Measurements from ENCODE around the gene PPP1R11.

PPP1R11 gene

DNA sequence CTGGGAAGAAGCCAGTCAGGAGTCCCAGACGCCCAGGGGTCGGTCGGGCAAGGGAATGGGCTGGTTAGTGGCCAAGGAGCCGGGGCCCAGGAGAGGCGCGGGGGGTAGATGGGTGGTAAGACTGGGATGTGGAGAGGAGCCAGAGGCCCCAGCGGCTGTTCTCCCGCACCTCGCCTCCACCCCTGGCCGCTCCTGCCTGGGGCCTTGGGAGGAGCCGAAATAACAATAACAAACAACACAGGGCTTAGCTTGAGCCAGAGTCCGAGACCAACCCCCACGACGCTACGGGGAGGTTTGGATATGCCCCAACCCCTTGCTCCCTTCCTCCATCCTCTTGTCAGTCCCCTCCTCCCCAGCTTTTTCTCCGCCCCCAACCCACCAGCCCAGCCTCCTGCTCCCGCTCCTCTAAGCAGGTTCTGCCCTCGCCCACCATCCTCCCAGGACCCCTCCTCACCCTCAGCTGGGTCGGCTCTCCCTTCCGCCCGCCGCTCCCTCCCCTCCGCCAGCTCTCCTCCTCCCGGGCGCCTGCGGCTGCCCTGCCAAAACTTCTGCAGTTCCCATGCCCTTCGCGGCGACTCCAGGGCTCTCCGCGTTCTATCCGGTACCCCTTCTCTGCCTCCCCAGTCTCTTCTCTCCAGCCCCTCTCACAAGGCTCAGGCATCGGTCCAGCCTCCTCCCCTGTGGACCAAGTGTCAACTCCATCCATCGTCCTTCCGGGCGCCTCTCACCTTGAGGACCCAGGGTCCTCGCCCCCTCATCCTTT is 7.5 kb downstream of the PPP1R11 start:
- peak overlapping the region; percentile 57 for H3K4me3 Mint-ChIP-seq
- no peaks in the 10 kb centered on the region for H3K9me3 Mint-ChIP-seq
- ATAC-seq (no peak), DNase-seq (ENCODE audit: low spot score in 2 of 2) (no peak)
- H3K36me3 Mint-ChIP-seq = peaks cover 9% of the 10 kb centered on the region
- H3K4me1 Mint-ChIP-seq = peaks cover 68% of the 10 kb centered on the region
- no peak overlapping the region for H3K27ac Mint-ChIP-seq

DNA sequence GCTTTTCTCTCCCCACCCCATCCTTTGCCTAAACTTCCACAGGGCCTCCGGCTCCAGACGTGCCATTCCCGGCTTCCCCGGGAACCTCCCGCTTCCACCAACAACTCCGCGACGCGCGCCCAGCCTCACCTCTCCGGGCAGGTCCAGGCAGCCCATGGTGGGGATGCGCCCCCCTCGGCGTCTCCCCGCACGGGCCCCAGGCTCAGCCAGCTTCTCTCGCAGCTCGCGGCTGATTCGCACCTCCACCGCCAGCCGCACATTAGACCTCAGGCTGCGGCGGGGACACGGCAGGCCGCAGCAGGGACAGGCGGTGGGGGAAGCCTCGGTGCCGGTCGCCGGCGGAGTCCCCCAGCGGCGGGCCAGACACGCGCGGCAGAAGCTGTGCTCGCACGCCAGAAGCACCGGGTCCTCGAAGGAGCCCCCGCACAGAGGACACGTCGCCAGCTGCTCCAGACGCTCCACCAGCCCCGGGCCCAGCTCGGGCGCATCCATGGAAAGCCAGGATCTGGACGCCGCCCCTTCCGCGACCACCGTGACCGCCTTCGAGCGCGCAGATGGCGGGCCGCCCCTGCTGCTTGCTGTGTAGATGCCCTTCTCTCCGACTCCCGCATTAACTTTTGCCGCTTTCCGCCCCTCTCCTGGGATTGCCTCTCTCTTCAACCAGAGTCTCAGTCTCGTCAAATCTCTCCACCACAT is 8.2 kb downstream of the PPP1R11 start, which contains the start of gene RNF39:
Gene RNF39, minus strand, starts transcription at position 676 of the 696 bp plus-strand sequence. Its CDS starts 184 bp downstream, at position 492.
- no peak for ATAC-seq
- Mint-ChIP-seq H3K4me1 (peaks cover 65% of the 10 kb centered on the region), H3K9me3 (no peaks in the 10 kb centered on the region), H3K27ac (no peak within 1 kb of the TSS), H3K4me3 (peak within 1 kb of the TSS; percentile 57), H3K36me3 (peaks cover 2% of the 10 kb centered on the region)
- DNase-seq (ENCODE audit: low spot score in 2 of 2) = peak in 1 of 2 donors; percentile 47

DNA sequence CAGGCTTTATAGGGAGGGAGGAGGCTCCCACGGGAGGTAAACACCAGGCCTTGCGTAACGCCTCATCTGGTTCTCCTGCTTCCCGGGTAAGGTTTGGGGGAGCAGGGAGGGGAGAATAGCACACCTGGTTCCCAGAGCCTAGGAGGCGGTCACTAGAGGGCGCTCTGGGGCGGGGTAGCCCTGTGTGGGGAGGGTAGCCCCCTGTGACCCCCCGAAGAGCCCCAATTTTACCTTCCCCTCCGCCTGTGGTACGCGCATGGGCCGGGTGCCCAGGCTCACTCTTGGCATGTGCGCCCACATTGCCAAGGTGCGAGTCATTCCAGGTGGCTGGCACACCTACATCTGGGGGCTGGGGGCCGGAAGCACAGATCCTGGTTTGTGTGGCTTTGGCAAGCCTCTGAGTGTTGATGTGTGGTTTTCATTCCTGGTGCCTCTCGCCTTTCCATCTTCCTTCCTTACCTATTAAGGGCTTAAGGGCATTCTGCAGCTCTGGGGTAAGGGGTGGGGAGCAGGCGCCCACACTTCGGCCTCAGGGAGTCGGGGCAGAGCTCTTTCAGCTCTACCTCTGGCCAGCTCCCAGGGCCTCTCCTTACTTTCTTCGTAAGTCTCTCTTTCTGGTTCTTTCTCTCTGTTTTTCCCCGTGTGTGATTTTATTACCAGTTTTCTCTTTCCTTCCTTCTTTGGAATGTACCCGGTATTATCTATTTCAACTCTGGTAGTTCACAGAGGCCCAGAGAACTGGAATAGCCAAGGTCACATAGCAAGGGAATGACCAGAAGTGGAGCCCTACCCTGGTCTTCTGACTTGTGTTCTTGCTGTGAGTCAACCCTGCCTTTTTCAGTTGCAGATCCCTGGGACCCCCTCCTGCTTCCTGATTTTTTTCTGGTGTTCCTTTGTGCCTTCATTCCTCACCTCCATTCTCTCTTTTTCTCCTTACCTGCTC is 9.1 kb downstream of the PPP1R11 start:
- no peaks in the 10 kb centered on the region for H3K9me3 Mint-ChIP-seq
- H3K4me3 Mint-ChIP-seq = peak overlapping the region; percentile 57
- no peak overlapping the region for H3K27ac Mint-ChIP-seq
- DNase-seq (ENCODE audit: low spot score in 2 of 2) = peak in 1 of 2 donors; percentile 55
- H3K36me3 Mint-ChIP-seq = no peaks in the 10 kb centered on the region
- H3K4me1 Mint-ChIP-seq = peaks cover 57% of the 10 kb centered on the region
- ATAC-seq = no peak

DNA sequence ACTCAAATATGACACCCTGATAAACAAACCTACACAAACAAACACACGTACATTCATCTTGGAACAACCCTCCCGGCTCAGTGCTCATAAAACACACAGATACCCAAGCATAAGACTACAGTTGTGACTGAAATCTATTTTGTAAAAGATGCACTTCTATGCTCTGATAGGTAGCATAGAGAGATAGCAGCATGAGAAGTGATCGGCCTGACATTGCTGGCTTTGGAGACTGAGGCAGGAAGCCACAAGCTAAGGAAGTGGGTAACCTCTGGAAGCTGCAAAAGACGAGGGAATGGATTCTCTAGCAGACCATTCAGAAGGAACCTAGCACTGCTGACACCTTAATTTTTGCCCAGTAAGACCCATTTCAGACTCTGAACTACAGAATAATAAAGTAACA is 10.2 kb downstream of the PPP1R11 start:
- Mint-ChIP-seq H3K9me3 (no peaks in the 10 kb centered on the region), H3K36me3 (no peaks in the 10 kb centered on the region), H3K4me1 (peaks cover 49% of the 10 kb centered on the region), H3K4me3 (no peak overlapping the region), H3K27ac (no peak overlapping the region)
- ATAC-seq (no peak), DNase-seq (ENCODE audit: low spot score in 2 of 2) (no peak)

DNA sequence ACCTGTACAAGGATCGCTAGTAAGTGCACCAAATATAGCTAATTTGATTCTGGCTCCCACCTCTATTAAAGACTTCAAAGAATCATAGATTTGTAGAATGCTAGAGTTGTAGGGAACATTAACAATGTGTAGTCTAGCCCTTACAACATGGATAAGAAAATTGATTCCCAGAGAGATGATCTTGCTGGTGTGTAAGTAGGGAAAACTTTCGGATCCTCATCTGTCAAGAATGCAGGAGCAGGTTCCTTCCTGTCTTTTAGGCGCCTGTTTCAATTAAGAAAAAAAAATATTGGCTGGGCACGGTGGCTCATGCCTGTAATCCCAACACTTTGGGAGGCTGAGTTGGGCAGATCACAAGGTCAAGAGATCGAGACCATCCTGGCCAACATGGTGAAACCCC is 20.9 kb downstream of the PPP1R11 start:
- H3K36me3 Mint-ChIP-seq = no peaks in the 10 kb centered on the region
- H3K4me1 Mint-ChIP-seq = peaks cover 5% of the 10 kb centered on the region
- no peaks in the 10 kb centered on the region for H3K9me3 Mint-ChIP-seq
- ATAC-seq = no peak
- H3K4me3 Mint-ChIP-seq = no peak overlapping the region
- DNase-seq (ENCODE audit: low spot score in 2 of 2) = no peak
- H3K27ac Mint-ChIP-seq = no peak overlapping the region

DNA sequence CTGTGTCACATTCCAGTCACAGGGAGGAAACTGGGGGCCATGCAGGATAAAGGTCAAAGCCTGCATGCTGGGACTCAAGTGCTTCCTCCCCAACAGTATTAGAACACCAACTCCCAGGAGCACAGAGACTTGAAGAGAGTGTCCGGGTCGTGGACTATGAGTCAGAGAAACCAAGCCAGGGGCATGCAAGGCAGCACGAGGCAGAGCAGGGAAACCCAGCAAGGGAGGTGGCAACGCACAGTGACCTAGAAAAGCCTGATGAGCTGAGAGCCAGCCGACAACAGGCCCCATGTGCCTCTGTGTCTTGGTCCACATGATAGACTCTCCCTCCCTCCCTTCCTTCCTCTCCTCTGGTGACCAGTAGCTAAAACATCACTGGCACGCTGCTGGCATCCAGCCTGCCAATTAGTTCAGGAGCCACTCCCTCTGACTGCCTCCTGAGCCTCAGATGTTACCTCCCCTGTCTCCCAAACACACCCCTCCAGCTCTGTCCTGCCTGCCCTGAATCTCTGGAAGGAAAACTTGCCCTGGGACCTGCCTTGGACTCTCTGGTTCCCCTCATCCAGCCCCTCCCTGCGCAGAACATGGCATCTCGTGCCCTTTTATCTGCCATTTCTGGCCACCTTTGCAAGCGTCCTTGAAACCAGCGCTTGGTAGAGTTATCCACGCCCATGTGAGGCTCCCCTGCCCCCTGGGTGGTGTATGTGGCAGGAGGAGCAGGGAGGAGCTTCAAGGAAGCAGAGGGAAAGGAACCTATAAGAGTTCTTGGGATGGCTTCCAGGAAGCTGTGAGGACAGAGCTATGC is 24.8 kb downstream of the PPP1R11 start:
- Mint-ChIP-seq H3K4me1 (peaks cover 5% of the 10 kb centered on the region), H3K9me3 (no peaks in the 10 kb centered on the region), H3K36me3 (no peaks in the 10 kb centered on the region), H3K27ac (no peak overlapping the region), H3K4me3 (no peak overlapping the region)
- DNase-seq (ENCODE audit: low spot score in 2 of 2) = no peak
- peak; percentile 65 for ATAC-seq

DNA sequence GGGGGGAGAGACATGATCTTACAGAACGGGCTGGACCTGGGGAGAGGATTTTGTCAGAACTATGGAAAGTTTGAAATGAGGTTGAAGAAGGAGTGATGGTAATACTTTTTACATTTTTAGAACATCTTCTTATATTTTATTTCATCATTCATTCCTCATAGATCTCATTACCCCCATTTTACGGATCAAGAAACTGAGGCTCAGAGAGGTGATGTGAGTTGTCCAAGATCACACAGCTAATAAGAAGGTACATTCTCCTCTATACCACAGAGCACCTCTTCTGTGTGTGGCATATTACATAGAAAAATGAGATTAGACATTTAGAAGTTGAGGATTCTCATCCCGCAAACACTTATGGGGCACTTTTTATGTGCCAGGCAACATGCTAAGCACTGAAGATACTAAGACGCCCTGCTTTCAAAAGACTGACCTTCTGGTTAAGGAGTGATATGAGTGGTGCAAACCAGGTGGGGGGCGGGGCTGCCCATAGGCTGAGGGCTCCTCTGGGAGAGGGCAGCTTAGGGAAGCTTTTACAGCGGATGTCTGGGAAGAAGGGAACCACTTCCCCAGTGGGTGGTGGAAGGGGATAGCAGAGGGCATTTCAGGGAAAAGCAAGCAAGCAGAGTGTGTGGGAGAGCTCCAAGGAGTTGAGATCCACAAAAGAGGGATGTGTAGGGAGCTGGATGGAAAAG is 26.0 kb downstream of the PPP1R11 start:
- Mint-ChIP-seq H3K4me3 (no peak overlapping the region), H3K9me3 (no peaks in the 10 kb centered on the region), H3K27ac (no peak overlapping the region), H3K4me1 (peaks cover 5% of the 10 kb centered on the region), H3K36me3 (no peaks in the 10 kb centered on the region)
- DNase-seq (ENCODE audit: low spot score in 2 of 2) = no peak
- ATAC-seq = no peak

DNA sequence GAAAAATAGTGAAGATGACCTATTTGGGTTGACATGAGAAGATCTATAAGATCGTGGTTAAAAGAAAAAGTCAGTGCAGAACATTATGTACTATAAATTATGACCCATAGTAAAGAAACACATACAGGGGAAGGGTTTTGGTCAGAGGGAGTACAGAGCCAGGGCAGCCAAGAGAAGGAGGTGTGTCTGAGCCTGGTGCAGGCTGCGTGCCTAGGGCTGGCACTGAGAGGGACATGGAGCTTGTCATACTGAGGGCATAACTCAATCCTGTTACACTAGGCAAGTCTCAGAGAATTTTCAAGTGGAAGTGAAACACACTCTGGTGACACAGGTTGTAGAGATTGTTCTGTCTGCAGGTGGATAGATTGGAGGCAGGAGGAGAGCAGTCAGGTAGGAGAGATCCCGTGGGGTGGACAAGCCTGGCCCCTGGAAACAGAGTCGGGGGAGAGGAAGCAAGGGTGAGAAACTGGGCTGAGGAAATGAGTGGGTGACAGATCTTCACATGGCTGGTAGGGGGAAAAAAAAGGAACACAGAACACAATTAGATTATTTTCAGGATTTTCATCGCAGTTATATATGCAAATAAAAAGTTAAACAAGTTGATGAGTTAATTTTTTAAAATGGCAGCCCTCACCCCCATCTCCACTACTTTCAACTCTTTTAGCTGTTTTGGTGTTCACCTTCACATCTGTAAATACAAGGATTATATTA is 27.1 kb downstream of the PPP1R11 start:
- ATAC-seq = peak; percentile 28

DNA sequence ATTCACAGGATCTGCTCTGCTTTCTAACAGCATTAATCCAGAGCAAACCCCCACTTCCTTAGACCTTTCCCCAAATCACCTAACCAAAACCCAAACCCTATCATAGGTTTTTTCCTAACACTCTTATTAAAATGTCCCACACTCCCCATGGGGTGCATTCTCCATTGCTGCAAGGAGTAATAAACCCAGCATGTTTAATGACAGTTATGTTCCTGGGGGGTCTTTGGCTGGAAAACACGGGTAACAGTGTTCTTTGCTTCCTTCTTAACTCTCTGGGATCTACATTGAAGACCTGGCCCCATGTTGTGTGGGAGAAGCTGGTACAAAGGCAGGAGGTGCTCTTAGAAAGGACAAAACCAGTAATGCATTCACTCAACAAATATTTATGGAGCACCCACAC is 29.8 kb downstream of the PPP1R11 start:
- no peak for DNase-seq (ENCODE audit: low spot score in 2 of 2)
- ATAC-seq = no peak
- no peak overlapping the region for H3K27ac Mint-ChIP-seq
- H3K9me3 Mint-ChIP-seq = no peaks in the 10 kb centered on the region
- no peaks in the 10 kb centered on the region for H3K36me3 Mint-ChIP-seq
- H3K4me3 Mint-ChIP-seq = no peak overlapping the region
- peaks cover 18% of the 10 kb centered on the region for H3K4me1 Mint-ChIP-seq

More for the DNA sequence above, 27.1 kb downstream of the PPP1R11 start:
- Mint-ChIP-seq H3K4me1 (peaks cover 5% of the 10 kb centered on the region), H3K27ac (no peak overlapping the region), H3K9me3 (no peaks in the 10 kb centered on the region), H3K36me3 (no peaks in the 10 kb centered on the region), H3K4me3 (no peak overlapping the region)
- no peak for DNase-seq (ENCODE audit: low spot score in 2 of 2)

DNA sequence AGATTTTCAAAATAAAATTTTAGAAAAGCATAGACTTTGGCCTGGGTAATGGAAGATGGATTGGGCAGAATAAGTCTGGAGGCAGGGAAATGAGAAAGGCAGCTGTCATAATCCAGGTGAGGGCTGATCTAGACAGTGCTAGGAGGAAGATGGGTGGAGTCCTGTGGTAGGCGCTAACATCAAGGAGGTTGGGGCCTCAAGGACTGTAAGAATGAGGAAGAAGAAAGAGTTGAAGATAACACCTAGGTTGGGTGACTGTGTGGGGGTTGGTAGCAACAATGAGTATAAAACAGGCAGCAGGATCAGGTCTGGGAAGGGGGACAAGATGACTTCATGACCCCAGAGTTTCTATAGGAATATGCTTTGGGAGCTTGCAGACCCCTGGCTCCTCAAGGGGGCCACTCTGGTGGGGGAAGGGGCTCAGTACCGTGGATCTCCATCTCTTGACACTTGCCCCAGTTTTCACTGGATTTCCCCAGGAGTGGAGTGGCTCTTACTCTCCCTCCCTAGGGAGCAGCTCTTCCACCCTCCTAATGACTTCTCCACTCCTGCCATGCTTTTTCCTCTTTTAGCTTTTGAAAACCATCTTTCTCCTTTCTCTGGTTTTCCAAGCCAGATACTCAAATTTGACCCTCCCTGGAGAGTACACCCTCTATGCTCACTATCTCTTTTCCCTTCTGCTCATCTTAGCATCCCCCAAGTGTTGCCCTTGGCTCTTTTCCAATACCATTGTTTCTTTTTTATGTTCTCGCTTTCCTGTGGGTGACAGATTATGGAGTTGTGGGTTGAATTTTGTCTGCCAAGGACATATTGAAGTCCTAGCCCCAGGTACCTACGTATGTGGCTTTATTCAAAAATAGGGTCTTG is 31.1 kb downstream of the PPP1R11 start:
- DNase-seq (ENCODE audit: low spot score in 2 of 2) = no peak
- Mint-ChIP-seq H3K27ac (no peak overlapping the region), H3K36me3 (no peaks in the 10 kb centered on the region), H3K4me1 (peaks cover 28% of the 10 kb centered on the region), H3K9me3 (no peaks in the 10 kb centered on the region), H3K4me3 (no peak overlapping the region)
- no peak for ATAC-seq

DNA sequence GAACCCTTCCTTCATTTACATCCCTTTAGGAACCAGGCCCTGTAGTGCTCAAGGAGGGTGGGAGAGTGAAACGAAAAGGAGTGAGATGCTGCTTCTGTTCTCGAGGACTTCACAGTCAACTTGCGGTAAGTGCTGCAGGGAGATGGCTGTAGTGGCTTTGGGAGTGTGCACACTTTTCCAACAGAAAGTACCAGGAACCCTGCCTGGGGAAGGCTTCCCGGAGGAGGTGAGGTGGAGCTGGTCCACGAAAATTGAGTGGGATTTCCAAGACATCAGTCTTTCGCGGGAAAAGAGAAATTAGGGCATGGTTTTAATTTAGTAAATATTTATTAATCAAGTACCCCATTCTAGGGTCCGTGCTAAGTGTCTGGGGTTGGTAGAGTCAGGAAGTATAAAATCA is 33.2 kb downstream of the PPP1R11 start:
- DNase-seq (ENCODE audit: low spot score in 2 of 2) (no peak), ATAC-seq (no peak)
- Mint-ChIP-seq H3K4me1 (peaks cover 35% of the 10 kb centered on the region), H3K36me3 (no peaks in the 10 kb centered on the region), H3K27ac (no peak overlapping the region), H3K9me3 (no peaks in the 10 kb centered on the region), H3K4me3 (peak overlapping the region; percentile 70)

DNA sequence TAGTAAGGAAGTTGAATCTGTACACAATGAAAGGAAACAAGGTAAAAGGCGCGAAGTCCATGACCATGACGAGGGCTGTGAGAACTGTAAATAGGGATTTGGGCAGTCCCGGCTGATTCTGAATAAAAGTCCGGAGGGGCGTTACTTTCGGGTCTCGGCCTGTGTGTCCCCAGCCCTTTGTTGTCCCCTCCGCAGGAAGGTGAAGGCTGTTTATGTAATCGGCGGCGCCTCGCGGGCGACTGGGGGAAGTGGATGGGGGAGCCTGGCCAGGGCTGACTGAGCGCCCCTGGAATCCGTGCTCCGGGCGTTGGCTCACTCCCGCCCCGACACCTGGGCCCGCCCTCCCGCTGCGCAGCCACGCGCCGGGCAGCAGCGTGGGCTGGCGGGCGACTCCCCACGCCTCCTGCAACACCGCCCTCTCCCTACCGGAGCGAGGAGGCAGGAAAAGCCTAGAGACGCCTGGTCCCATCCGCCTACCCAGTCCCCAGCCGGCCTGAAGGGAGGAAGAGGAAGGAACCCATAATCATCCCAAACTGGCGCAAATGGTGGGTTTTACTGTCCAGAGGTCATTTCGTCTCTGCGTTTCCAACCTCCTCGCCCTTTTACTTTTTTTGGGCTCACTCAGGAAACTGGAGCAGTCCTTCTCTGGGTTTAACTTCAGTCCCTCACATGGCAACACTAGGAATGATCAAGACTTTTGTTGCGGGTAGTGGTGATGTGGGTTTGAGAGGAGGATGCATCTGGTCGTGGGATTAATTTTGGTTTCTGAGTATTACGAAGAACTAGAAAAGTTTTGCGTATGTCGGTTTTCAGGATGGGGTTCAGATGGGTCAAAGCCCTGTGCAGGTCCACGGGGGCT is 33.8 kb downstream of the PPP1R11 start:
- no peak for DNase-seq (ENCODE audit: low spot score in 2 of 2)
- no peaks in the 10 kb centered on the region for H3K9me3 Mint-ChIP-seq
- H3K4me3 Mint-ChIP-seq = peak overlapping the region; percentile 70
- H3K36me3 Mint-ChIP-seq = no peaks in the 10 kb centered on the region
- H3K4me1 Mint-ChIP-seq = peaks cover 35% of the 10 kb centered on the region
- no peak overlapping the region for H3K27ac Mint-ChIP-seq
- ATAC-seq = no peak
